GM19452 (cell line): ENCODE measurements around the gene IL17RB.

Experiments used
- ATAC-seq: cut with Tn5 transposase; IDR thresholded peaks from one replicate; pipeline ENCODE4 v1.9.1; 2021; ENCODE audit not compliant: unreplicated experiment

The IL17RB gene, protein sequence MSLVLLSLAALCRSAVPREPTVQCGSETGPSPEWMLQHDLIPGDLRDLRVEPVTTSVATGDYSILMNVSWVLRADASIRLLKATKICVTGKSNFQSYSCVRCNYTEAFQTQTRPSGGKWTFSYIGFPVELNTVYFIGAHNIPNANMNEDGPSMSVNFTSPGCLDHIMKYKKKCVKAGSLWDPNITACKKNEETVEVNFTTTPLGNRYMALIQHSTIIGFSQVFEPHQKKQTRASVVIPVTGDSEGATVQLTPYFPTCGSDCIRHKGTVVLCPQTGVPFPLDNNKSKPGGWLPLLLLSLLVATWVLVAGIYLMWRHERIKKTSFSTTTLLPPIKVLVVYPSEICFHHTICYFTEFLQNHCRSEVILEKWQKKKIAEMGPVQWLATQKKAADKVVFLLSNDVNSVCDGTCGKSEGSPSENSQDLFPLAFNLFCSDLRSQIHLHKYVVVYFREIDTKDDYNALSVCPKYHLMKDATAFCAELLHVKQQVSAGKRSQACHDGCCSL

DNA sequence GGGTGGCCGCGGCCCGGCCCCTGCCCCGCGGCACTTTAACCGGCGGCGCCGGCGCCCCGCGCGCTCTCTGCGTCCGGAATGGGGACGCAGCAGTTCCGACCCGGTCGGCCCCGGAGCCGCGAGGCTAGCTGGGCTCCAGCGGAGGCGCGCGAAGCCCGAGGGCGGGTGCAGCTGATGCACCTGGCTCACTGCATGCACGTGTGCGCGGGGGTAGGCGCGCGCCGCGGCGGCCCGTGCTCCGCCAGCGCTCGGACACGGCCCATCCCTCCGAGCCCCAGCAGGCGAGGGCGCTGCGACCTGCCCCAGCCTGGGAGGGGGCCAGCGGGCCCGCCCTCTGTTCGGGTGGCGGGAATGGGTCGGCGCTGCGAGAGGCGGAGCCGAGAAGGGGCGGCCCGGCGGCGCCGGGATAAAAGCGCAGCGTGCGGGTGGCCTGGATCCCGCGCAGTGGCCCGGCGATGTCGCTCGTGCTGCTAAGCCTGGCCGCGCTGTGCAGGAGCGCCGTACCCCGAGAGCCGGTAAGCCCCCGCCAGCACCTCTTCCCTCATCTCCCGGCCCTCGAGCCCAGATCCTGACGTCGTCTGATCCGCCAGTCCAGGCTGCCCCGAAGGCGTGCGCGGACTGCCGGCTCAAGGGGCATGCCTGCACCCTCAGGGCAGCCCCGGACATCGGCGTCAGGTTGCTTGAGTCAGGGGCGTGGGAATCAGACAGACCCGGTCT is at the start of gene IL17RB, which contains the start of gene CHDH:
Gene IL17RB (plus strand): TSS at position 435 of the 717 bp plus-strand sequence. CDS start 21 bp downstream, at position 456.
Gene CHDH (minus strand): TSS at position 286 of the 717 bp plus-strand sequence. CDS start 22,411 bp downstream, outside the sequence.
- peak; percentile 48 for ATAC-seq

- ATAC-seq = no peak
These were observed 48.2 kb upstream of the IL17RB start for GRCh38 chr3:53798144-53798543.

DNA sequence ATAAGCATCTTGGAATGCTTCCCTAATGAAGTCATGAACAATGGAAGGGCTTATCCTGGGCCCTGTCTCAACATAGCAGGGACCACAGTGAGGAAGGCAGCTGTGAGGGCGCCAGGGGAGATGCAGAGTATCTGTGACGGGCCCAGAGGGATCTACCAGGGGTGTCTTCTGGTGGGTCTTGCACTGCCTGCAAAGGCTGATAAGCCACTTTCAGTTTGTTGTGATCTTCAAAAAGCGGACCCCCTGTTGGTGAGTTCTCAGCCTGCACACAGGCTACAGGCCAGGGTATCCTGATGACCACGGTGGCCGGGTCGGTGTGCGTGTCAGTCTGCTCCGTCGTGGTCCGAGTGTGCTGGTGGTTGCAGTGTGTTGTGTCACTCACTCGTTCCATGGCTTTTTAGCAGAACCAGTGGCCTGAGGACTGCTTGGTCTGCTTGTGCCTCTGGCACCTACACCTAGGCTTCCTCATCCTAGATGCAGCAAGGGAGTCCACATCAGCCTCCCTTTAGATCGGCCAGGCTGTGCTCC is 47.0 kb upstream of the IL17RB start:
- ATAC-seq = no peak

- ATAC-seq = no peak
These were observed 46.1 kb upstream of the IL17RB start for GRCh38 chr3:53800041-53800906.

- no peak for ATAC-seq
These were observed 45.0 kb upstream of the IL17RB start for GRCh38 chr3:53801319-53801718.

DNA sequence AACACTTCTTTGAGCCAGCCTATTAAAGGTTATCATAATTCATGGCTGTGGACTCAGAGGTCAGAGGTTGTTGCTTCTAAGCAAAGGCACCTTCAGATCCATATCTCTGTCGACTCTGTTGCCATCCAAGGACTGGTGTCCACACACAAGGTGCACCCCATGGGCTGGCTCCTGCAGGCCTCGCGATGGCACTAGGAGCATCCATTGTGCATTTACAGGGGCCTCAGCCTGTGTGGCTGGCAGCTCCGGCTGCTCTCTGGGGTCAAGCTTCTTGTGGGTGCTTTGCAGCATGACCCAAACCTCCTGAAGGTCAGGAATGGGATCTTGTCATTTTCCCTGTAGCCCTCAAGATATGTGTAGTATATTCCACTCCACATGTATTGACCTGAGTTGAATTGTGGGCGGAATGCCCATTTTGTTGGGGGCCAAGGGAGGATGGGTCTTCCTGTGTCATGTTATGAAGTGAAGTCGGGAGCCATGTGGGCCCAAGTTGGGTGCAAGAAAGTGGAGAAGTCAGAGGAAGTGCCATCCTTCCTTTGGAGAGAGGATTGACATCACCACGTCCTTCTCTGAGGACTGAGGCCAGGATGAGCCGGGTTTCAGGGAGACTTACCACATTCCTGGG is 44.0 kb upstream of the IL17RB start:
- no peak for ATAC-seq

- no peak for ATAC-seq
These were observed 43.1 kb upstream of the IL17RB start for GRCh38 chr3:53803124-53803815.

DNA sequence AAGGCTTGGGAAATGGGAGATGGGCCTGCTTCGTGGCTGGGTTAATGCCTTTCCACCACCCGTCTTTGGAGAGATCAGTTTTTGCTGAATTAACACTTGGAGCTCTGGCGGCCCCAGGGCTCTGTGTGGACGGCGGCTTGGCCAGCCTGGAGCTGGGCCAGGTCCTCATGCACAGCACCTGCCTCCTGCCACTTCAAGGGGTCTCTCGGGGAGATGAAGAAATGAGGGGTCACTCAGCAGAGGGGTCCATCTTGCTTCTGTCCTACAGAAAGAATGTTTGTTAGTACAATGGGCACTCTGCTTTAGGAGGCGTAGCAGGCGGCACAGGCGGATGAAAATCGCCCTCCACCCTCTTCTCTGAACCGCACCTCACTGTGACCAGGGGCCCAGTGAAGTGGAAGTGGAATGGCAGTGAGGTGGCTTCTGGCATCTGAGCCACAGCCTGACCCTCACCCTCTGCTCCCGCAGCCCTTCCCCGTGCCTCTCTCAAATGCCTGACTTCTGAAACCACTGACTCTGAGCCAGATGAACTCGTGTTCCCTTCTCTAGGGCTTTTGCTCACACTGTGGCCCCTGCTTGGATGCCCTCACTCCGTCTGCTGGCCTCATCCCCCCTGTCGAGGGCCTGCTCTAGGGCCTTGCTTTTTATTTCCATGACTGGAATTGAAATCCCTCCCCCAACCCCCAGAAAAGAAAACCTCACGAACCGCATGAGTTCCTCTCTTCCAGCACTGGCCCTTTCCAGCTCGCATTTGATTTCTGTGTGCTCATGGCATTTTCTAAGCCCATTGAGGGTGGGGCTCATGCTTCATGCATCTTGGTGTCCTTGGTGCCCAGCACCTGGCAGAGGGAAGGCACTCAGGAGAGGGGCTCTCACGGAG is 42.3 kb upstream of the IL17RB start:
- no peak for ATAC-seq

DNA sequence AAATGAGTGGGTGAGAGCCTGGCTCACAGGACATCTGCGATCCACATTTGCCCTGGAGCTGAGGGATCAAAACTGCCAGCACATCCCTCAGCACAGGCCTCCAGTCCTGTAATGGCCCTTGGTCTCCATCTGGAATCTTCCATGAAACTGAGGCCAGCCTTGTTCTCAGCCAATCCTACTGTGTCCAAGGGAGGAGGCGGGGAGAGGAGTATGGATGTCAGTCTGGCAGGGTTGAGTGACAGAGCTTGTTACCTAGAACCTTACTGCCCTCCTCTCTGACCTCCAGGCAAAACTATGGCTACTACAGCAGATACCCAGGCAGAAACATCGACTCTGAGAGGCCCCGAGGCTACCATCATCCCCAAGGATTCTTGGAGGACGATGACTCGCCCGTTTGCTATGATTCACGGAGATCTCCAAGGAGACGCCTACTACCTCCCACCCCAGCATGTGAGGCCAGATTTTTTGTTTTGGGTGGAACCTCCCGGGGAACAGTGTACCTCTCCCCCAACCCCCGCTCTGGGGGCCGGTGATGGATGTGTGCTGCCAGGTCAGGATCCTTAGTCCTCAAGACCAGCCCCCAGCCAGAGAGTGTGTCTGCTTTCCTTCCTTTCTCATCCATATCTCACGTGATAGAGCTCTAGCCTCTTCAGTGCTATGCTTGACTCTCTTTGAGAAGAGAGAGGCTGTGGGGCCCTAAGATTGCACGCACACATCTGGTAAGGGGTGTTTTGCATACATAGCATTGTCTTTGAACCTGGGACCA is 41.5 kb upstream of the IL17RB start:
- no peak for ATAC-seq

- ATAC-seq = no peak
These were observed 40.8 kb upstream of the IL17RB start for GRCh38 chr3:53805463-53806159.

DNA sequence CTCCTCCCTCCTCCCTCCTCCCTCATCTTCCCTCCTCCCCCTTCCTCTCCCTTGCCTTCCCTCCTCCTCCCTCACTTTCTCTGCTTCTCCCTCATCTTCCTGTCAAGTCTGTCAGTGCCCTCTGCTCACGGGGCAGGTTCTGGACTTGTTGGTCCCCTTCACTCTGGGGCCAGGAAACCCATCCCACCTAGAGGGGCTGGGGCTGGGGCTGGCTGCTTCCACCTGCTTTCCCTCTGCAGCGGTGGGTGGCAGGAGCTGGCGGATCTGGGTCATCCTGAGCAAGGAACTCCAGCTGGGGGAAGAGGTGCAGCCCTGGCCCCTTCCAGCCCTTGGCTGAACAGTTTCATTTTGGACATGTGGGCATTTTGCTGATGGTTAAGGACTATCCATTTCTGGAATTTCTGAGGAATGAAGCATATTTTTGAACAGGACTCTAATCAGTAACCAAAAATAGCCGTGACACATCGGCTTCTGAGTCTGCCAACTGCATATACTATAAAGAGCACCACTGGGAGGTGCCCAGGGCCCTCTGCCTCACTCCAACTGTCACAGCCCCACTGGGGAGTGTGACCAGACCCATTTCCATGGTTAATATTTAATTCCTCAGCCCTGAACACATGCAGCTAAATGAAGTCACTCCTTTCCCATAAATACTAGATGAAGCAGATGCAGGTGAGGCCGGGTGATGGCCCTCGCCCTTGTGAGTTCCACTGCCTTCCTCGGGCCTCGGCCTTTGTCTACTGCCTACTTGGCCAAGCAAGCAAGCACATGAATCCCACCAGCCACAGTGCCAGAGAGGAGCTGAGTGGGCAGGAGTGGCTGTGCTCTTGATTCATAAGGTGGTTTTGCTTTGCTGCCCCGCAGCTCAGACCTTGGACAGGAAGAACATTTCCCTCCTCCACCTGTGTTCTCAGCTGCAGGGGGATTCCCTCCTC is 39.9 kb upstream of the IL17RB start:
- ATAC-seq = no peak

- ATAC-seq = no peak
These were observed 39.1 kb upstream of the IL17RB start for GRCh38 chr3:53807117-53807810.

DNA sequence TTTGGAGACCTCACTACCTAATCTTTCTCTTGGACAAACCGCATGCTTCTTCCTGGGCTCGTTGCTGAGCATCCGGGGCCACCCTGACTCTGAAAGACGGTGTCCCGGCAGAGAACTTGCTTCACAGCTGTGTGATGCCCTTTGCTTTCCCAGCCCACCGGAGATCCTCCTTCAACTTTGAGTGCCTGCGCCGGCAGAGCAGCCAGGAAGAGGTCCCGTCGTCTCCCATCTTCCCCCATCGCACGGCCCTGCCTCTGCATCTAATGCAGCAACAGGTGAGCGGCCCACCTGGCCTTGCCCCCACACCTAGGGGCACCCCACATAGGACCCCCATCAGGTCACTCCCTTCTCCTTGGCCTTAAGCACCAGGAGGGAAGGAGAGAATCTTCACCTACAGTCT is 37.9 kb upstream of the IL17RB start:
- no peak for ATAC-seq

- no peak for ATAC-seq
These were observed 37.1 kb upstream of the IL17RB start for GRCh38 chr3:53809267-53809666.

DNA sequence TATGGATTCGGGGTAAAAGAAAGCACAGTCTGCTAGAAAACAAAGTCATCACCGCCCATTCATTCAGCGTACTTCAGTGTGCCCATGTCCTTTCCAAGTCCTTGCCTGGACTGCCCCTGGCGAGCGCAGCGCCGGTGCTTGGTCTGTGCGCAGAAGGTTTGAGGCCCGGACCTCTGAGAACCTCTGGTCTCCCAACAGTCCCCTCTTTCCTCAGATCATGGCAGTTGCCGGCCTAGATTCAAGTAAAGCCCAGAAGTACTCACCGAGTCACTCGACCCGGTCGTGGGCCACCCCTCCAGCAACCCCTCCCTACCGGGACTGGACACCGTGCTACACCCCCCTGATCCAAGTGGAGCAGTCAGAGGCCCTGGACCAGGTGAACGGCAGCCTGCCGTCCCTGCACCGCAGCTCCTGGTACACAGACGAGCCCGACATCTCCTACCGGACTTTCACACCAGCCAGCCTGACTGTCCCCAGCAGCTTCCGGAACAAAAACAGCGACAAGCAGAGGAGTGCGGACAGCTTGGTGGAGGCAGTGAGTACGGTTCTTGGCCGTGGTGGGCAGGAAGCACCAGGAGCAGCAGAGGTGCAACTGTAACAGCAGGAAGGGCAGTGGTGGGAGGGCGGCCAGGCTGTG is 36.5 kb upstream of the IL17RB start:
- no peak for ATAC-seq
